SU-DHL-6 (cell line): ENCODE data around the gene STT3B.

Source experiments
- EZH2phosphoT487 ChIP-seq: fragments of 200-600 bp; sonication (generic), shearing (Covaris generic); conservative IDR thresholded peaks from 2 replicates; pipeline ENCODE4 v1.6.1; 2018; ENCODE audit warnings: mild to moderate bottlenecking, antibody characterized with exemption, low read length, moderate library complexity, mixed read lengths
- TF ChIP-seq, protein P1 (sequence below): fragments of 200-600 bp; sonication (generic); IDR thresholded peaks from one replicate; pipeline ENCODE4 v1.5.1; 2017; ENCODE audit warnings: antibody characterized with exemption, mild to moderate bottlenecking, low read length, moderate library complexity; ENCODE audit not compliant: insufficient read depth, poor library complexity, severe bottlenecking

DNA sequence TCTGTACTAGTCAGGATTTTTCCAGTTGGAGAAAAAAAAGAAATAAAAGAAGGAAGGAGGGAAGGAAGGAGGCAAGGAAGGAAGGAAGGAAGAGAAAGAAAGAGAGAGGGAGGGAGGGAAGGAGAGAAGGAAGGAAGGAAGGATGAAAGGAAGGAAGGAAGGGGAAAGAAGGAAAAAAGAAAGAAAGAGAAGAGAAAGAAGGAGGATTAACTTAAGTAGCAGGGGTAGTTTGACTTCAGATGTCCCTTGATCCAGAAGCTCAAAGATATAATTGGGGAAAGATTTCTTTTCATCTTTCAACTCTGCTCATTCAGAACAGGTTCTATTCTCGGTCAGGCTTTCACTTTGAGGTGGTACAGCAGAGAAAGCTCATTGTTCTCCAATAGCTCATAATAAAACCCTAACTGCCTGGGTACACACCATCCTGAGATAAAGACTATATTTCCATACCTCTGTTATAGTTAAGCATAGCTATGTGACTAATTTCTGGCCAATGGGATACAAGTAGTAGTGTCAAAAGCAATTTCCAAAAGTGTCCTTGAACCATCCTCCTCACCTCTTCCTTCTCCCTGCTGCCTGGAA is 23.5 kb upstream of the STT3B start:
- TF ChIP-seq, protein P1, sequence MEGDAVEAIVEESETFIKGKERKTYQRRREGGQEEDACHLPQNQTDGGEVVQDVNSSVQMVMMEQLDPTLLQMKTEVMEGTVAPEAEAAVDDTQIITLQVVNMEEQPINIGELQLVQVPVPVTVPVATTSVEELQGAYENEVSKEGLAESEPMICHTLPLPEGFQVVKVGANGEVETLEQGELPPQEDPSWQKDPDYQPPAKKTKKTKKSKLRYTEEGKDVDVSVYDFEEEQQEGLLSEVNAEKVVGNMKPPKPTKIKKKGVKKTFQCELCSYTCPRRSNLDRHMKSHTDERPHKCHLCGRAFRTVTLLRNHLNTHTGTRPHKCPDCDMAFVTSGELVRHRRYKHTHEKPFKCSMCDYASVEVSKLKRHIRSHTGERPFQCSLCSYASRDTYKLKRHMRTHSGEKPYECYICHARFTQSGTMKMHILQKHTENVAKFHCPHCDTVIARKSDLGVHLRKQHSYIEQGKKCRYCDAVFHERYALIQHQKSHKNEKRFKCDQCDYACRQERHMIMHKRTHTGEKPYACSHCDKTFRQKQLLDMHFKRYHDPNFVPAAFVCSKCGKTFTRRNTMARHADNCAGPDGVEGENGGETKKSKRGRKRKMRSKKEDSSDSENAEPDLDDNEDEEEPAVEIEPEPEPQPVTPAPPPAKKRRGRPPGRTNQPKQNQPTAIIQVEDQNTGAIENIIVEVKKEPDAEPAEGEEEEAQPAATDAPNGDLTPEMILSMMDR: no peak
- no peak for TF ChIP-seq EZH2phosphoT487
